HepG2 (cell line): ENCODE measurements around the gene RIC3.

Source experiments
- CBX5 ChIP-seq: sonication (generic); formaldehyde crosslinking; IDR thresholded peaks from 2 replicates; pipeline ENCODE4 v1.4.0; 2020; ENCODE audit warnings: missing genetic modification reagents, borderline replicate concordance
- POLR2A ChIP-seq, 2 experiments: IDR thresholded peaks; 2 replicates each; pipeline ENCODE4 v1.6.1; 2011; ENCODE audit warnings: low read depth in 2 of 2, low read length in 2 of 2, mild to moderate bottlenecking in 1 of 2, moderate library complexity in 1 of 2; ENCODE audit not compliant: insufficient read depth in 1 of 2
- SP2 ChIP-seq: sonication (generic); formaldehyde crosslinking; IDR thresholded peaks from 2 replicates; pipeline ENCODE4 v1.5.1; 2020; ENCODE audit warnings: mild to moderate bottlenecking, missing genetic modification reagents
- TP53 ChIP-seq: sonication (generic); formaldehyde crosslinking; conservative IDR thresholded peaks from 2 replicates; pipeline ENCODE4 v1.4.0; 2020; ENCODE audit warnings: missing genetic modification reagents
- ZNF34 ChIP-seq: sonication (generic); formaldehyde crosslinking; IDR thresholded peaks from 2 replicates; pipeline ENCODE4 v1.4.0; 2020; ENCODE audit warnings: mild to moderate bottlenecking, missing genetic modification reagents, borderline replicate concordance
- TF ChIP-seq, protein P1 (sequence below): sonication (generic); formaldehyde crosslinking; IDR thresholded peaks from 2 replicates; pipeline ENCODE4 v1.4.0; 2020; ENCODE audit warnings: missing genetic modification reagents
- TF ChIP-seq, protein P2 (sequence below): sonication (generic); formaldehyde crosslinking; IDR thresholded peaks from 2 replicates; pipeline ENCODE4 v1.9.0; 2021; ENCODE audit warnings: missing genetic modification reagents, borderline replicate concordance
- TF ChIP-seq, protein P3 (sequence below): sonication (generic); formaldehyde crosslinking; IDR thresholded peaks from 2 replicates; pipeline ENCODE4 v1.5.0; 2020; ENCODE audit warnings: mild to moderate bottlenecking, missing genetic modification reagents, moderate library complexity

DNA sequence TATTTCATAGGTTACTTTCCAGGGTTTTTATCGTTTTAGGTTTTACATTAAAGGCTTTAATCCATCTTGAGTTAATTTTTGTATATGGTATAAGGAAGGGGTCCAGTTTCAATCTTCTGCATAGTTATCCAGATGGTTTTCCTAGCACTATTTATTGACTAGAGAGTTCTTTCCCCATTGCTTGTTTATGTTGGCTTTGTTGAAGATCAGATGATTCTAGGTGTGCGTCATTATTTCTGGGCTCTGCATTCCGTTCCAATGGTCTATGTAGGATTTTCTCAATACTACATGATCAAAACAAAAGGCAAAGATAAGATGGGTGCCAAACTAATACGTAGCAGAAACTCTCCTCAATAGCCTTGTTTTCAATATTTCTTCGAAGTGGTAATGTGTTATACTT lies 14.3 kb upstream of the RIC3 start:
- TF ChIP-seq POLR2A (IDR thresholded peaks at IDR 0.05; ENCODE audit: insufficient read depth in 1 of 2, low read depth in 2 of 2, low read length in 2 of 2), result no peak
- no peak for TF ChIP-seq TP53 (CRISPR knock-in tag)
- TF ChIP-seq CBX5 (CRISPR knock-in tag), result no peak
- TF ChIP-seq, protein P1, sequence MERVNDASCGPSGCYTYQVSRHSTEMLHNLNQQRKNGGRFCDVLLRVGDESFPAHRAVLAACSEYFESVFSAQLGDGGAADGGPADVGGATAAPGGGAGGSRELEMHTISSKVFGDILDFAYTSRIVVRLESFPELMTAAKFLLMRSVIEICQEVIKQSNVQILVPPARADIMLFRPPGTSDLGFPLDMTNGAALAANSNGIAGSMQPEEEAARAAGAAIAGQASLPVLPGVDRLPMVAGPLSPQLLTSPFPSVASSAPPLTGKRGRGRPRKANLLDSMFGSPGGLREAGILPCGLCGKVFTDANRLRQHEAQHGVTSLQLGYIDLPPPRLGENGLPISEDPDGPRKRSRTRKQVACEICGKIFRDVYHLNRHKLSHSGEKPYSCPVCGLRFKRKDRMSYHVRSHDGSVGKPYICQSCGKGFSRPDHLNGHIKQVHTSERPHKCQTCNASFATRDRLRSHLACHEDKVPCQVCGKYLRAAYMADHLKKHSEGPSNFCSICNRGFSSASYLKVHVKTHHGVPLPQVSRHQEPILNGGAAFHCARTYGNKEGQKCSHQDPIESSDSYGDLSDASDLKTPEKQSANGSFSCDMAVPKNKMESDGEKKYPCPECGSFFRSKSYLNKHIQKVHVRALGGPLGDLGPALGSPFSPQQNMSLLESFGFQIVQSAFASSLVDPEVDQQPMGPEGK, result no peak
- TF ChIP-seq, protein P2, sequence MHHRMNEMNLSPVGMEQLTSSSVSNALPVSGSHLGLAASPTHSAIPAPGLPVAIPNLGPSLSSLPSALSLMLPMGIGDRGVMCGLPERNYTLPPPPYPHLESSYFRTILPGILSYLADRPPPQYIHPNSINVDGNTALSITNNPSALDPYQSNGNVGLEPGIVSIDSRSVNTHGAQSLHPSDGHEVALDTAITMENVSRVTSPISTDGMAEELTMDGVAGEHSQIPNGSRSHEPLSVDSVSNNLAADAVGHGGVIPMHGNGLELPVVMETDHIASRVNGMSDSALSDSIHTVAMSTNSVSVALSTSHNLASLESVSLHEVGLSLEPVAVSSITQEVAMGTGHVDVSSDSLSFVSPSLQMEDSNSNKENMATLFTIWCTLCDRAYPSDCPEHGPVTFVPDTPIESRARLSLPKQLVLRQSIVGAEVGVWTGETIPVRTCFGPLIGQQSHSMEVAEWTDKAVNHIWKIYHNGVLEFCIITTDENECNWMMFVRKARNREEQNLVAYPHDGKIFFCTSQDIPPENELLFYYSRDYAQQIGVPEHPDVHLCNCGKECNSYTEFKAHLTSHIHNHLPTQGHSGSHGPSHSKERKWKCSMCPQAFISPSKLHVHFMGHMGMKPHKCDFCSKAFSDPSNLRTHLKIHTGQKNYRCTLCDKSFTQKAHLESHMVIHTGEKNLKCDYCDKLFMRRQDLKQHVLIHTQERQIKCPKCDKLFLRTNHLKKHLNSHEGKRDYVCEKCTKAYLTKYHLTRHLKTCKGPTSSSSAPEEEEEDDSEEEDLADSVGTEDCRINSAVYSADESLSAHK (CRISPR knock-in tag), result no peak
- no peak for TF ChIP-seq ZNF34 (CRISPR knock-in tag)
- TF ChIP-seq, protein P3, sequence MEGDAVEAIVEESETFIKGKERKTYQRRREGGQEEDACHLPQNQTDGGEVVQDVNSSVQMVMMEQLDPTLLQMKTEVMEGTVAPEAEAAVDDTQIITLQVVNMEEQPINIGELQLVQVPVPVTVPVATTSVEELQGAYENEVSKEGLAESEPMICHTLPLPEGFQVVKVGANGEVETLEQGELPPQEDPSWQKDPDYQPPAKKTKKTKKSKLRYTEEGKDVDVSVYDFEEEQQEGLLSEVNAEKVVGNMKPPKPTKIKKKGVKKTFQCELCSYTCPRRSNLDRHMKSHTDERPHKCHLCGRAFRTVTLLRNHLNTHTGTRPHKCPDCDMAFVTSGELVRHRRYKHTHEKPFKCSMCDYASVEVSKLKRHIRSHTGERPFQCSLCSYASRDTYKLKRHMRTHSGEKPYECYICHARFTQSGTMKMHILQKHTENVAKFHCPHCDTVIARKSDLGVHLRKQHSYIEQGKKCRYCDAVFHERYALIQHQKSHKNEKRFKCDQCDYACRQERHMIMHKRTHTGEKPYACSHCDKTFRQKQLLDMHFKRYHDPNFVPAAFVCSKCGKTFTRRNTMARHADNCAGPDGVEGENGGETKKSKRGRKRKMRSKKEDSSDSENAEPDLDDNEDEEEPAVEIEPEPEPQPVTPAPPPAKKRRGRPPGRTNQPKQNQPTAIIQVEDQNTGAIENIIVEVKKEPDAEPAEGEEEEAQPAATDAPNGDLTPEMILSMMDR (CRISPR knock-in tag), result no peak
- no peak for TF ChIP-seq SP2 (CRISPR knock-in tag)
